ENCODE results near the gene PLP2.

Gene PLP2

GRCh38 chrX:49204709-49205108 is 33.0 kb downstream of the PLP2 start:
- TF ChIP-seq ZNF274 (IDR thresholded peaks at IDR 0.05; ENCODE audit: low read depth, low read length), result no peak
- no peak overlapping the region for H3K4me3 ChIP-seq (ENCODE audit: low read length)

- H3K4me3 ChIP-seq (ENCODE audit: low read length), result no peak overlapping the region
- TF ChIP-seq ZNF274 (IDR thresholded peaks at IDR 0.05; ENCODE audit: low read depth, low read length), result no peak
Observed at GRCh38 chrX:49205443-49205842, 33.7 kb downstream of the PLP2 start.

- no peak for TF ChIP-seq ZNF274 (IDR thresholded peaks at IDR 0.05; ENCODE audit: low read depth, low read length)
Observed at GRCh38 chrX:49206543-49206942, 34.8 kb downstream of the PLP2 start.

GRCh38 chrX:49208399-49208798 is 36.7 kb downstream of the PLP2 start:
- TF ChIP-seq ZNF274 (IDR thresholded peaks at IDR 0.05; ENCODE audit: low read depth, low read length), result no peak
- H3K4me3 ChIP-seq (ENCODE audit: low read length), result no peak overlapping the region

More at GRCh38 chrX:49206543-49206942, 34.8 kb downstream of the PLP2 start:
- H3K4me3 ChIP-seq (ENCODE audit: low read length), result no peak overlapping the region

GRCh38 chrX:49209434-49210251 is 37.9 kb downstream of the PLP2 start:
- H3K4me3 ChIP-seq (ENCODE audit: low read length), result no peak overlapping the region
- TF ChIP-seq ZNF274 (IDR thresholded peaks at IDR 0.05; ENCODE audit: low read depth, low read length), result no peak

GRCh38 chrX:49210406-49210805 is 38.7 kb downstream of the PLP2 start:
- TF ChIP-seq ZNF274 (IDR thresholded peaks at IDR 0.05; ENCODE audit: low read depth, low read length), result no peak
- H3K4me3 ChIP-seq (ENCODE audit: low read length), result no peak overlapping the region

GRCh38 chrX:49211074-49211473 is 39.4 kb downstream of the PLP2 start:
- no peak overlapping the region for H3K4me3 ChIP-seq (ENCODE audit: low read length)
- no peak for TF ChIP-seq ZNF274 (IDR thresholded peaks at IDR 0.05; ENCODE audit: low read depth, low read length)

- TF ChIP-seq ZNF274 (IDR thresholded peaks at IDR 0.05; ENCODE audit: low read depth, low read length), result no peak
- no peak overlapping the region for H3K4me3 ChIP-seq (ENCODE audit: low read length)
Observed at GRCh38 chrX:49212209-49212608, 40.5 kb downstream of the PLP2 start.

GRCh38 chrX:49212861-49213260 is 41.2 kb downstream of the PLP2 start:
- no peak overlapping the region for H3K4me3 ChIP-seq (ENCODE audit: low read length)
- no peak for TF ChIP-seq ZNF274 (IDR thresholded peaks at IDR 0.05; ENCODE audit: low read depth, low read length)

GRCh38 chrX:49214416-49214815 is 42.7 kb downstream of the PLP2 start:
- H3K4me3 ChIP-seq (ENCODE audit: low read length), result no peak overlapping the region
- TF ChIP-seq ZNF274 (IDR thresholded peaks at IDR 0.05; ENCODE audit: low read depth, low read length), result no peak

- no peak overlapping the region for H3K4me3 ChIP-seq (ENCODE audit: low read length)
- TF ChIP-seq ZNF274 (IDR thresholded peaks at IDR 0.05; ENCODE audit: low read depth, low read length), result no peak
Observed at GRCh38 chrX:49214996-49215526, 43.4 kb downstream of the PLP2 start.

GRCh38 chrX:49220100-49220499 is 48.4 kb downstream of the PLP2 start:
- H3K4me3 ChIP-seq (ENCODE audit: low read length), result no peak overlapping the region
- no peak for TF ChIP-seq ZNF274 (IDR thresholded peaks at IDR 0.05; ENCODE audit: low read depth, low read length)

- no peak overlapping the region for H3K4me3 ChIP-seq (ENCODE audit: low read length)
- no peak for TF ChIP-seq ZNF274 (IDR thresholded peaks at IDR 0.05; ENCODE audit: low read depth, low read length)
Observed at GRCh38 chrX:49221868-49222267, 50.2 kb downstream of the PLP2 start.
